Muscle layer of colon (tissue), 2 donors: ENCODE data around the gene UBE2G1.

Experiments
- H3K27ac ChIP-seq: one replicate; pipeline ENCODE4 v1.7.0; 2013; ENCODE audit warnings: low read depth, mild to moderate bottlenecking, low read length, moderate library complexity
- H3K27me3 ChIP-seq, 2 donors: one replicate each; pipeline ENCODE4 v1.7.0; 2013; ENCODE audit warnings: low read length in 2 of 2, mild to moderate bottlenecking in 2 of 2; ENCODE audit not compliant: insufficient read depth in 2 of 2, control insufficient read depth in 1 of 2
- H3K36me3 ChIP-seq: one replicate; pipeline ENCODE4 v1.7.0; 2013; ENCODE audit warnings: mild to moderate bottlenecking, low read length; ENCODE audit not compliant: insufficient read depth
- H3K4me1 ChIP-seq: one replicate; pipeline ENCODE4 v1.7.0; 2013; ENCODE audit warnings: mild to moderate bottlenecking, low read length; ENCODE audit not compliant: insufficient read depth
- H3K4me3 ChIP-seq, 2 donors: one replicate each; pipeline ENCODE4 v1.7.0; 2013; ENCODE audit warnings: low read length in 2 of 2, low read depth in 1 of 2, mild to moderate bottlenecking in 1 of 2, moderate library complexity in 1 of 2
- H3K9ac ChIP-seq: one replicate; pipeline ENCODE4 v1.7.0; 2013; ENCODE audit warnings: low read length
- H3K9me3 ChIP-seq: one replicate; pipeline ENCODE4 v1.7.0; 2013; ENCODE audit warnings: mild to moderate bottlenecking, low read length
- donor health status: abdominal sarcoma.
- donor health status: Adenocarcinoma of cecum.

UBE2G1 gene, protein sequence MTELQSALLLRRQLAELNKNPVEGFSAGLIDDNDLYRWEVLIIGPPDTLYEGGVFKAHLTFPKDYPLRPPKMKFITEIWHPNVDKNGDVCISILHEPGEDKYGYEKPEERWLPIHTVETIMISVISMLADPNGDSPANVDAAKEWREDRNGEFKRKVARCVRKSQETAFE

DNA sequence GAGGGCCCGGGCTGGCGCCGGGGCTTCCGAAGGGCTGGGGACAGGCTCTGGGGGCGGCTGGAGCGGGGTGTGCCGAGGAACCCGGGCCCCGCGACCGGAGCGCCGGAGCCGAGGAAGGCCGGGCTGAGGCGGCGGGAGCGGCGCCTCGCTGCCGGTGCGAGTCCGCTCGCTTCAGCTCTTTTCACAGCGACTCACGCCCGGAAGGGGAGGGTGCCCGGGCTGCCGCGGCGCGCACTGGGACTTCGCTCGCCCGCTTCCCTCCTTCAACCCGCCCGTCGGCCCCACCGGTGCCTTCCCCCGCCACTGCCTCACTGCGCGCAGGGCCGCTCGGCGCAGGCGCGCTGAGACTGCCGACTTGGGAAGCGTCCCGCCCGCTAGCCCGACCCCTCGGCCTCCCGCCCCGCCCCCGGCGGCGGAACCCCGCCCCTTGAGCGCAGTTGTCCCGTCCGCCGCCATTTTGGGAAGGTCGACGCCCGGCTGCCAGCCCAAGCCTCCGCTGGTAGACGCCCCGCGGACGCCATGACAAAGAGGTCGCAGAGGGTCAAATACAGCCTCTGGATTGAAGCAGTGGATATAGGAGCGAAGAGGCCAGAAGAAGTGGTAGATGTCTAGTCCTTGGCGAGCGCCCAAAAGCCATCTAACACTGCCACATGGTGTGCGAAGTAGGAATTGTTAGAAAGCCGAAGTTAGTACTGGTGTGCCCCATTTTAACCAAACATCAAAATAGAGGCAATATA, at the start of gene UBE2G1:
Gene UBE2G1 (minus strand): TSS at position 349 of the 737 bp plus-strand sequence. CDS start 359 bp downstream, outside the sequence.
- H3K36me3 ChIP-seq, result no peaks in the 10 kb centered on the region
- peaks cover 14% of the 10 kb centered on the region for H3K4me1 ChIP-seq
- peak within 1 kb of the TSS; percentile 3 for H3K9ac ChIP-seq
- peak within 1 kb of the TSS; percentile 98 for H3K27ac ChIP-seq
- no peaks in the 10 kb centered on the region for H3K9me3 ChIP-seq
- H3K4me3 ChIP-seq, result peak within 1 kb of the TSS; percentile 69 to 99
- H3K27me3 ChIP-seq, result no peaks in the 10 kb centered on the region

DNA sequence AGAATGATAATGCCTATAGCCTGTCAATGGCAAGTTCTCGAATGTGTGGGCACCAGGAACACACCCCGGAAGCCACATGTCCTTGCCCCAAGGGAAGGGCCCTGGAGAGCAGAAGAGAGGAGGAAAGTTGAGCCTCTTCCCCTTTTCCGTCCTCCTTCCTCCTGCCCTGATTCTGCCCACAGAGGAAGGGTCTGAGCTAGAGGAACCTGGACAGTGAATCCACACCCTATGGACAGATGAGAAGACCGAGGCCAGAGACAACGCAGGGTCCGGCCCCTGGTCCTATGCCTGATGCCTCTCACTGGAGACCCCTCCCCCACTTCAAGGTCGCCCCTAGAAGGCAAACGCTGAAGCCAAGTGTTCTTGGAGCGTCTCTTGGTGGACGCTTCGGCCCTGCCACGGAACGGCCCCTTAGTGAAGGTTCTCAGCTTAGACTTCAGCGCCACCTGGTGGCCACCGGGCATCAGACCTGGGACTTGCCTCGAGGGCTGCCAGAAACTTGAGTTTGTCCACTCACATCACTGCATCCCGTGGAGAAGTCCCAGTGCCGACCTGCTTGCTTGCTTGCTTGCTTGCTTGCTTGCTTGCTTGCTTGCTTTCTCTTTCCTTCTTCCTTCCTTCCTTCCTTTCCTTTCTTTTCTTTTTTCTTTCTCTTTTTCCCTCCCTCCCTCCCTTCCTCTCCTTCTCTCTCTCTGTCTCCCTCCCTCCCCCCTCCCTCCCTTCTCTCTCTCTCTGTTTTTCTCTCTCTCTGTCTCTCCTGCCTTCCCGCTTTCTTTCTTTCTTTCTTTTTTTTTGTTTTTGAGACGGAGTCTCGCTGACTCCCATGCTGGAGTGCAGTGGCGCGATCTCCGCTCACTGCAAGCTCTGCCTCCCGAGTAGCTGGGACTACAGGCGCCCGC, 46.7 kb upstream of the UBE2G1 start:
- Histone ChIP-seq H3K4me1 (no peaks in the 10 kb centered on the region), H3K9ac (no peak overlapping the region), H3K27me3 (no peaks in the 10 kb centered on the region), H3K9me3 (no peaks in the 10 kb centered on the region), H3K27ac (peak overlapping the region; percentile 32), H3K36me3 (no peaks in the 10 kb centered on the region), H3K4me3 (no peak overlapping the region)

DNA sequence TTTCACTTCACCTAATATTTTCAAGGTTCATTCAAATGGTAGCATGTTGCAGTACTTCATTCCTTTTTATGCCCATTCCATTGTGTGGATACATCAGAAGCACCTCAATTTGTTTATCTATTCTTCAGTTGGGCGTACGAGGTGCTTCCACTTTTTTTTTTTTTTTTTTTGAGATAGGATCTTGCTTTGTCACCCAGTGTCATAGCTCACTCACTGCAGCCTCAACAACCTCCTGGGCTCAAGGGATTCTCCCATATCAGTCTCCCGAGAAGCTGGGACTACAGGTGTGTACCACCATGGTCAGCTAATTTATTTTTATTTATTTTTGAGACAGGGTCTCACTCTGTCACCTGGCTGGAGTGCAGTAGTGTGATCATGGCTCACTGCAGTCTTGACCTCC, 44.7 kb upstream of the UBE2G1 start:
- H3K36me3 ChIP-seq, result no peaks in the 10 kb centered on the region
- no peak overlapping the region for H3K9ac ChIP-seq
- H3K4me3 ChIP-seq, result no peak overlapping the region
- no peaks in the 10 kb centered on the region for H3K27me3 ChIP-seq
- no peaks in the 10 kb centered on the region for H3K9me3 ChIP-seq
- no peak overlapping the region for H3K27ac ChIP-seq
- H3K4me1 ChIP-seq, result no peaks in the 10 kb centered on the region

DNA sequence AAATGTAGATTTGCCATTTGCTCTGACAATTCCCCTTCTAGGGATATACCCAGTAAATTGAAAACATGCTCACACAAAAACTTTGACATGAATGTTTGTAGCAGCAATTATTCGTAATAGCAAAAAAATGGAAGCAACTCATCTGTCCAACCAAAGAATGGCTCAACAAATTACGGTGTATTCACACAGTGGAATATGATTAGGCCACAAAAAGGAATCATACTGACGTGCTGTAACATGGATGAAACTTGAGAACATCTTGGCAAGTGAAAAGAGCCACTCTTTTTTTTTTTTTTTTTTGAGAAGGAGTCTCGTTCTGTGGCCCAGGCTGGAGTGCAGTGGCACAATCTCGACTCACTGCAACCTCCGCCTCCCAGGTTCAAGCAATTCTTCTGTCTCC, 43.2 kb upstream of the UBE2G1 start:
- H3K27me3 ChIP-seq, result no peaks in the 10 kb centered on the region
- no peak overlapping the region for H3K4me3 ChIP-seq
- no peaks in the 10 kb centered on the region for H3K36me3 ChIP-seq
- no peaks in the 10 kb centered on the region for H3K9me3 ChIP-seq
- H3K27ac ChIP-seq, result no peak overlapping the region
- H3K9ac ChIP-seq, result no peak overlapping the region
- no peaks in the 10 kb centered on the region for H3K4me1 ChIP-seq

DNA sequence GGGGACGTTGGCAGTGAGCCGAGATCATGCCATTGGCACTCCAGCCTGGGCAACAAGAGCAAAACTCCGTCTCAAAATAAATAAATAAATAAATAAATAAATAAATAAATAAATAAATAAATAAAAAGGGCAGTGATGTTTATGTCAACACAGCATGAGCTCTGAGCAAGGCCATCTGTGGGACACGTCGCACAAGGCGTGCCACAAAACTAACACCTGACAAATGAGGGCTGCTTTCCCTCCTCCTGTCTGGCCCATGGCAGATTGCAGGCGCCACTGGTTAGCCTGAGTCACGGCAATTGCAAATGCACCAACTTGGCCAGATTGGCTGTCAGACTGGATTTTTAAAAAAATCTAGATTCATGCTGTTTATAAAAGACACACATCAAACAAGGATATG, 41.4 kb upstream of the UBE2G1 start:
- Histone ChIP-seq H3K4me3 (no peak overlapping the region), H3K4me1 (no peaks in the 10 kb centered on the region), H3K9ac (no peak overlapping the region), H3K36me3 (no peaks in the 10 kb centered on the region), H3K27me3 (no peaks in the 10 kb centered on the region), H3K27ac (no peak overlapping the region), H3K9me3 (no peaks in the 10 kb centered on the region)

DNA sequence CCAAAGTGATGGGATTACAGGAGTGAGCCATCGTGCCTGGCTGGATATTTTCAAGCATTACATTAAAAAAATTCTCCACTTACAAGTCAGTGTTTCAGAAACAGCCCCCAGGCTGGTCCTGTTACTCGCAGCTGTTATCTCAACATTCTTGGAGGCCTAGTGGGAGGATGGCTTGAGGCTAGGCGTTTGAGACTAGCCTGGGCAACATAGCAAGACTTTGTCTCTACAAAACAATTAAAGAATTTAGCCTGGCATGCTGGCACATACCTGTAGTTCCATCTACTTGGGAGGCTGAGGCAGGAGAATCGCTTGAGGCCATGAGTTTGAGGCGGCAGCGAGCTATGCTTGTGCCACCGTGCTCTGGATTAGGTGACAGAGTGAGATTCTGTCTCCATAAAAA, 40.7 kb upstream of the UBE2G1 start:
- Histone ChIP-seq H3K4me1 (no peaks in the 10 kb centered on the region), H3K4me3 (no peak overlapping the region), H3K27ac (no peak overlapping the region)

DNA sequence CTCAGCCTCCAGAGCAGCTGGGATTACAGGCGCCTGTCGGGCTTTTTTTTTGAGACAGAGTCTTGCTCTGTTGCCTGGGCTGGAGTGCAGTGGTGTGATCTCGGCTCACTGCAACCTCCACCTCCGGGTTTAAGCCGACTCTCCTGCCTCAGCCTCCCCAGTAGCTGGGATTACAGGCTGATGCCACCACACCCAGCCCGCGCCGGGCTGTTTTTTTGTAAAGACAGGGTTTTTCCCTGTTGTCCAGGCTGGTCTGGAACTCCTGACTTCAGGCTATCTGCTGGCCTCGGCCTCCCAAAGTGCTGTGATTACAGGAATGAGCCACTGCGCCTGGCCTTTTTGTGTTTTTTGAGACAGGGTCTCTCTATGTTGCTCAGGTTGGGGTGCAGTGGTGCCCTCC, 39.9 kb upstream of the UBE2G1 start:
- Histone ChIP-seq H3K27ac (no peak overlapping the region), H3K4me1 (no peaks in the 10 kb centered on the region), H3K27me3 (no peaks in the 10 kb centered on the region), H3K4me3 (no peak overlapping the region), H3K36me3 (no peaks in the 10 kb centered on the region), H3K9me3 (no peaks in the 10 kb centered on the region), H3K9ac (no peak overlapping the region)

More for the DNA sequence above, 40.7 kb upstream of the UBE2G1 start:
- Histone ChIP-seq H3K9ac (no peak overlapping the region), H3K36me3 (no peaks in the 10 kb centered on the region), H3K27me3 (no peaks in the 10 kb centered on the region), H3K9me3 (no peaks in the 10 kb centered on the region)

DNA sequence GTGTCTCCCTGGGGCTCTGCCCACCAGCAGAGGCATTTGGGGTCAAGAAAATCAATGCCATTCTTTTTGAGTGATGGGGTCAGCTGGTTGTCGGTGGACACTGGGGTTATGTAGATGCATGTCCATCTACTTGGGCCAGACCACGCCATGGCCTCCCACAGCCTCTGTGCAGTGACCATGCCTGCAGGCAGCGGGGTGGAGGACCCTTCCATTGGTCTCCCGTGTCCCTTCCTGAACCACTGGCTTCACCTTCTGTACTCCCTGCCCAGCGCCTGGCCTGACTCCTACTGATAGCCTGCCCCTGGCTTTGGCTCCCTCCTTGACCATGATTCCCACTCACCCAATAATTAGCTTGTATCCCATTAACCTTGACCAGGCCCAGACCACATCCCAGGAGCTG, 39.2 kb upstream of the UBE2G1 start:
- Histone ChIP-seq H3K36me3 (no peaks in the 10 kb centered on the region), H3K4me1 (no peaks in the 10 kb centered on the region), H3K27me3 (no peaks in the 10 kb centered on the region), H3K9me3 (no peaks in the 10 kb centered on the region), H3K27ac (no peak overlapping the region), H3K9ac (no peak overlapping the region), H3K4me3 (no peak overlapping the region)

DNA sequence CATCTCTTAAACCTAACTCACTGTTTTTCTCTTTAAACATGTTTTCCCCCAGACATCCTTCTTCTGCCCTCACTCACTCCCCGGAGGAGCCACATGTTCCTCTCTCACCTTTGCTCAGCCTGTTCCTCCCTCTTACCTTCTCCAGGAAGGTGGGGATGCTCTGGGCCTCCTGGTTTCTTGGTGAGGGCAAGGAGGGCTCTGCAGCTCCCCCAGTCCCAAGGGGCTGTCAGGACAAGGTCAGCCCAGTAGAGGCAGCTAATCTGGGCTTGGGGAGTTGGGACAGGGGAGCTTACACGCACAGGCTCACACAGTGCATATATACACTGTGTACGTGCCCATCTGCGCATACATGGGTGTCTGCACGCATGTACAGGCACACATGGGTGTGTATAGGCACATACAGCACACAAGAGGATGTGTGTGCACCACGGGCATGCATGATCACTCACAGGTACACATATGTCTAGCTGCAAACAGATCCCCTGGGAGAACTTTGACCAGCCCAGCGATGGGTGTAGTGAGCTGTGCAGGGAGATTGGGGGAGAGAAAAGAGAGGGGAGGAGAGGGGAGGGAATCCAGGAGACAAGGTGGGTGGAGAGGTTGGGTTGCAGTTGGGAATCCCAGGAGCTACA, 38.7 kb upstream of the UBE2G1 start:
- H3K4me3 ChIP-seq, result no peak overlapping the region
- no peaks in the 10 kb centered on the region for H3K36me3 ChIP-seq
- no peaks in the 10 kb centered on the region for H3K9me3 ChIP-seq
- H3K4me1 ChIP-seq, result no peaks in the 10 kb centered on the region
- no peak overlapping the region for H3K9ac ChIP-seq
- no peaks in the 10 kb centered on the region for H3K27me3 ChIP-seq
- no peak overlapping the region for H3K27ac ChIP-seq

DNA sequence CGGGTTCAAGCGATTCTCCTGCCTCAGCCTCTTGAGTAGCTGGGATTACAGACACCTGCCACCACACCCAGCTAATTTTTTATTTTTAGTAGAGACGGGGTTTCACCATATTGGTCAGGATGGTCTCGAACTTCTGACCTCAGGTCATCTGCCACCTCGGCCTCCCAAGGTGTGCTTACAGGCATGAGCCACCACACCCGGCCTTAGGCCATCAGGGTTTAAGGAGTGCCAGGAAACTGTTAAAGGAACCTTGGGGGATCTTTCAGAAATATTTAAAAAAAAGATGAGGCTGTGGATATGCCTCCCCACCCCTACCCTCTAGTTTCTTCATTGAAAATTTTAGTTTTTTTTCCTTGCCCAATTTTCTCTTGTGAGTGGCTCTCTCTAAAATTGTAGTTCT, 31.4 kb upstream of the UBE2G1 start:
- no peak overlapping the region for H3K4me3 ChIP-seq
- H3K36me3 ChIP-seq, result no peaks in the 10 kb centered on the region

DNA sequence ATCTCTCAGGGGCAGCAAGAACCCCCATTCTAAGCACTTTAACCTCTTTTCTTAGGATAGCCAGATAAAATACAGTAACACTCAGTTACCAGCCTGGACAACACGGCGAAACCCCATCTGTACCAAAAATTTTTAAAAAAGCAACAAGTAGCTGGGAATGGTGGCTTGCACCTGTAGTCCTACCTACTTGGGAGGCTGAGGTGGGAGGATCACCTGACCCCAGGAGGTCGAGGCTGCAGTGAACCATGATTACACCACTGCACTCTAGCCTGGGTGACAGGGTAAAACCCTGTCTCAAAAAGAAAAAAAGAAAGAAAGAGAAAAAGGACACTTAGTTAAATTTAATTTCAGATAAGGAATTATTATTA, 28.6 kb upstream of the UBE2G1 start:
- Histone ChIP-seq H3K27ac (no peak overlapping the region), H3K4me1 (no peaks in the 10 kb centered on the region), H3K36me3 (no peaks in the 10 kb centered on the region), H3K9me3 (no peaks in the 10 kb centered on the region), H3K4me3 (no peak overlapping the region), H3K27me3 (no peaks in the 10 kb centered on the region), H3K9ac (no peak overlapping the region)

More for the DNA sequence above, 31.4 kb upstream of the UBE2G1 start:
- Histone ChIP-seq H3K4me1 (no peaks in the 10 kb centered on the region), H3K9me3 (no peaks in the 10 kb centered on the region), H3K9ac (no peak overlapping the region), H3K27me3 (no peaks in the 10 kb centered on the region), H3K27ac (no peak overlapping the region)
